ENCODE data around the gene HIVEP3.

HIVEP3 gene

DNA sequence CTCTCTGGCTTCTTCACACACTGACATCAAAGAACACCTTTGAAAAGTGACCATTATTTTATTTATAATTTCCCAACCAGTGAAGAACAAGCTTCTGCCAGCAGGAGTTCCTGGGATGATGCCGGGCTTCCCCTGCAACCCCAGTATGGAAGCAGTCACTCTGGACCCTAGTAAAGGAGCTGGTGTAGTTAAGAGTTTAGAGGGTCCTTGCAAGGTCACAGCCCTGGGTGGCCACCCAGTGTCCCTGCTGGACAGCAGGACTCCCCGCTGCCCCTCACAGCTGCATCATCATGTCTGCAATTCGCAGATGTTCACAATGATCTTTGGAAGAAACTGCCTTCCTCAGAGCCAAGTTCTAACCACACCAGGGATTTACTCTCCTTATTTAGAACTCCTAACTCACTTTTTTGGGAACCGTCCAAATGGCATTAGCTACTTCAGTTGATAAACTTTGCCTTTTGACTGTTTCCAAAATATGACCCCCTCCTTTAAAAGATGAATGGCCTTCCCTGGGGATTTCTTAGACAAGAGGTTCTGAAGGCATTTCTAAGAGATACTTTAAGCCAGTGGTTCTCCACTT lies 90.6 kb downstream of the HIVEP3 start:
- TF ChIP-seq, protein P1, sequence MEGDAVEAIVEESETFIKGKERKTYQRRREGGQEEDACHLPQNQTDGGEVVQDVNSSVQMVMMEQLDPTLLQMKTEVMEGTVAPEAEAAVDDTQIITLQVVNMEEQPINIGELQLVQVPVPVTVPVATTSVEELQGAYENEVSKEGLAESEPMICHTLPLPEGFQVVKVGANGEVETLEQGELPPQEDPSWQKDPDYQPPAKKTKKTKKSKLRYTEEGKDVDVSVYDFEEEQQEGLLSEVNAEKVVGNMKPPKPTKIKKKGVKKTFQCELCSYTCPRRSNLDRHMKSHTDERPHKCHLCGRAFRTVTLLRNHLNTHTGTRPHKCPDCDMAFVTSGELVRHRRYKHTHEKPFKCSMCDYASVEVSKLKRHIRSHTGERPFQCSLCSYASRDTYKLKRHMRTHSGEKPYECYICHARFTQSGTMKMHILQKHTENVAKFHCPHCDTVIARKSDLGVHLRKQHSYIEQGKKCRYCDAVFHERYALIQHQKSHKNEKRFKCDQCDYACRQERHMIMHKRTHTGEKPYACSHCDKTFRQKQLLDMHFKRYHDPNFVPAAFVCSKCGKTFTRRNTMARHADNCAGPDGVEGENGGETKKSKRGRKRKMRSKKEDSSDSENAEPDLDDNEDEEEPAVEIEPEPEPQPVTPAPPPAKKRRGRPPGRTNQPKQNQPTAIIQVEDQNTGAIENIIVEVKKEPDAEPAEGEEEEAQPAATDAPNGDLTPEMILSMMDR (IDR thresholded peaks at IDR 0.05; ENCODE audit: low read depth, low read length) = no peak
- TF ChIP-seq POLR2A (IDR thresholded peaks at IDR 0.05; ENCODE audit: extremely low read depth, insufficient read length) = no peak
- no peak for TF ChIP-seq MYC (IDR thresholded peaks at IDR 0.05; ENCODE audit: low read depth, low read length)
- TF ChIP-seq, protein P2, sequence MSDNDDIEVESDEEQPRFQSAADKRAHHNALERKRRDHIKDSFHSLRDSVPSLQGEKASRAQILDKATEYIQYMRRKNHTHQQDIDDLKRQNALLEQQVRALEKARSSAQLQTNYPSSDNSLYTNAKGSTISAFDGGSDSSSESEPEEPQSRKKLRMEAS (IDR thresholded peaks at IDR 0.05; ENCODE audit: low read depth, low read length) = no peak
- no peak overlapping the region for H3K4me3 ChIP-seq (ENCODE audit: low read depth, low read length)
- DNase-seq (ENCODE audit: low read depth) = no peak

DNA sequence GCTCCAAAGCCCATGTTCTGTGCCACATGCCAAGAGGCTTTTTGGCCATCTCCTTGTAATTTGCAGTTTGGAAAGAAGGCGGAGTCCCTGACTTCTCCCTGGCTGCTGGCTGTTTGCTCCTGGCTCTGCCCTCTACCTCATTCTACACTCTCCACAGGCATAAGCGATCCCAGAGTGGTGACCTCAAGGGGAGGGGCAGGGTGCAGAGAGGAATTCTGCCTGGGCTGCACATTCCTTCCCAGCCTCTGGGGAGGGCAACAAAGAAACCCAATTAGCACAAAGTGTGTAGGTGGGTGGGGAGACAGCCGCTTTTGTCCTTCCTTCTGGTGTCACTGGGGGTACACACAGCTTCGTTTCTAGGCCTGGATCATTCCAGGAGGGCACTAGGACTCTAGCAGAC lies 95.3 kb downstream of the HIVEP3 start:
- H3K4me3 ChIP-seq (ENCODE audit: low read depth, low read length) = no peak overlapping the region
- TF ChIP-seq, protein P1 (IDR thresholded peaks at IDR 0.05; ENCODE audit: low read depth, low read length) = no peak
- TF ChIP-seq, protein P2 (IDR thresholded peaks at IDR 0.05; ENCODE audit: low read depth, low read length) = no peak
- no peak for TF ChIP-seq MYC (IDR thresholded peaks at IDR 0.05; ENCODE audit: low read depth, low read length)
- no peak for DNase-seq (ENCODE audit: low read depth)

DNA sequence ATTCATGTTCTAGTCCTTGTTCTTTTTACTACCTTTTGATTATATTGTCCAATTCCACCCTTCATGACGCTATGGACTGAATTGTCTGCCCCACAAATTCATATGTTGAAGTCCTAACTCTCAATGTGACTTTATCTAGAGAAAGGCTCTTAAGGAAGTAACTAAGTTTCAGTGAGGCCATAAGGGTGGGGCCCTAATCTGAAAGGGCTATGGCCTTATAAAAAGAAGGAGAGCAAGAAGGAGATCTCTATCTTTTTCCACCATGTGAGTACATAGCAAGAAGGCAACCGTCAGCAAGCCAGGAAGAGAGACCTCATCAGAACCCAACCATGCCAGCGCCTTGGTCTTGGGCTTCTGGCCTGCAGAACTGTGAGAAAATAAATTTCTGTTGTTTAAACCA lies 95.9 kb downstream of the HIVEP3 start:
- no peak for DNase-seq (ENCODE audit: low read depth)
- TF ChIP-seq, protein P2 (IDR thresholded peaks at IDR 0.05; ENCODE audit: low read depth, low read length) = no peak
- TF ChIP-seq POLR2A (IDR thresholded peaks at IDR 0.05; ENCODE audit: extremely low read depth, insufficient read length) = no peak
- no peak for TF ChIP-seq MYC (IDR thresholded peaks at IDR 0.05; ENCODE audit: low read depth, low read length)
- TF ChIP-seq, protein P1 (IDR thresholded peaks at IDR 0.05; ENCODE audit: low read depth, low read length) = no peak
- no peak overlapping the region for H3K4me3 ChIP-seq (ENCODE audit: low read depth, low read length)

DNA sequence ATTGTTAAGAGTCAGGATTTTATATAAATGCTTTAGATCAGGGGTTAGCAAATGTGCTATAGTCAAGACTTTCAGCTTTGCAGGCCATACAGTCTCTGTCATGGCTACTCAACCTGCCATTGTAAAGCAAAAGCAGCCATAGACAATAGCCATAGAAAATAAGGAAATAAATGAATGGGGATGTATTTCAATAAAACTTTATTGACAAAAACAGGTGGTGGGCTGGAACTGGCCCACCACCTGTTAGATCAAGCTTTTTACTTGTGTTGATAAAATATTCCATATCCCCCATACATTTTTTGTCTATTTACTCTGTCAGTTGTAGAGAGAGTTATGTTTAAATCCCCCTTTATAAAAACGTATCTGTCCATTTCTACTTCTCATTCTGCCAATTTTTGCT lies 98.9 kb downstream of the HIVEP3 start:
- no peak overlapping the region for H3K4me3 ChIP-seq (ENCODE audit: low read depth, low read length)
- no peak for TF ChIP-seq MYC (IDR thresholded peaks at IDR 0.05; ENCODE audit: low read depth, low read length)
- TF ChIP-seq, protein P2 (IDR thresholded peaks at IDR 0.05; ENCODE audit: low read depth, low read length) = no peak
- no peak for TF ChIP-seq POLR2A (IDR thresholded peaks at IDR 0.05; ENCODE audit: extremely low read depth, insufficient read length)
- TF ChIP-seq, protein P1 (IDR thresholded peaks at IDR 0.05; ENCODE audit: low read depth, low read length) = no peak
- no peak for DNase-seq (ENCODE audit: low read depth)

DNA sequence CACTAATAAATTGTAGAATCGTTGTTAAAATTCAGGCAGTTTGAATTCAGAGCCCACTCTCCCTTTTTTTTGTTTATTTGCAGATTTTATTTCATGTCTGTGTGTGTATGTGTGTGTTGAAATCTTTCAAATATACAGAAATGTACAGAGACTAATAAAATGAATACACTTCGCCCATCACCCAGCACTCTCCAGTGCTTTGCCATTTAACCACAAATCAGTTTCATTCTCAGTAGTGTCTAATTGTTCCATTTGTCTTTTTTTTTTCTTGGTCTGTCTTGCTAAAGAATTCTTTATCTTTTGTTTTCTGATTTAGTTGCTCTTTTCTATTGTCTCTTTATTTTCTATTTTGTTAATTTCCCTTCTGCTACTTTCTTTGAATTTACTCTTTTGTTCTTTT lies 99.7 kb downstream of the HIVEP3 start:
- no peak overlapping the region for H3K4me3 ChIP-seq (ENCODE audit: low read depth, low read length)
- TF ChIP-seq, protein P1 (IDR thresholded peaks at IDR 0.05; ENCODE audit: low read depth, low read length) = no peak
- no peak for TF ChIP-seq MYC (IDR thresholded peaks at IDR 0.05; ENCODE audit: low read depth, low read length)
- TF ChIP-seq POLR2A (IDR thresholded peaks at IDR 0.05; ENCODE audit: extremely low read depth, insufficient read length) = no peak
- TF ChIP-seq, protein P2 (IDR thresholded peaks at IDR 0.05; ENCODE audit: low read depth, low read length) = no peak
- DNase-seq (ENCODE audit: low read depth) = no peak
